Prostate gland (tissue), 2 donors: ENCODE measurements around the gene DACT2. TPM values are rescaled to one million over a fixed set of nuclear protein-coding genes. Genes with fewer than 3 reads are reported as not detected.
A peak's percentile ranks its signal among the peaks of the same experiment; 100 is the strongest.

Experiments used
- DNase-seq: peaks from one replicate; pipeline ENCODE4 v3.0.0-alpha.2; 2019; ENCODE audit warnings: low spot score
- H3K27ac ChIP-seq, 2 donors: fragments of 200-600 bp; sonication (generic); 2 replicates each; pipeline ENCODE4 v1.5.1; 2017 to 2019
- H3K27me3 ChIP-seq: fragments of 200-600 bp; sonication (generic); replicated peaks from 2 replicates; pipeline ENCODE4 v1.5.1; 2019; ENCODE audit not compliant: insufficient read depth
- H3K36me3 ChIP-seq, 2 donors: fragments of 200-600 bp; sonication (generic); 1 replicate in 1 of 2; 2 replicates in 1 of 2; pipeline versions ENCODE4 v1.5.1 to v1.8.1; 2017 to 2019
- H3K4me1 ChIP-seq: fragments of 200-600 bp; sonication (generic); replicated peaks from 2 replicates; pipeline ENCODE4 v1.5.1; 2019
- H3K4me3 ChIP-seq, 2 donors: fragments of 200-600 bp; sonication (generic); 2 replicates each; pipeline ENCODE4 v1.5.1; 2017 to 2019
- H3K9me3 ChIP-seq: fragments of 200-600 bp; sonication (generic); 2 replicates; pipeline ENCODE4 v1.5.1; 2017
- POLR2A ChIP-seq: fragments of 450-650 bp; IDR thresholded peaks from one replicate; pipeline ENCODE4 v1.6.1; 2016; ENCODE audit warnings: antibody characterized with exemption, mild to moderate bottlenecking
- POLR2AphosphoS5 ChIP-seq: sonication (generic); formaldehyde crosslinking; IDR thresholded peaks from one replicate; pipeline ENCODE4 v1.6.1; 2017; ENCODE audit warnings: antibody characterized with exemption
- WGBS: methylation state at CpG from one replicate; pipeline ENCODE4 v1.1.5; 2018; 5-methylcytosine and 5-hydroxymethylcytosine counted together
- intact Hi-C: fragments of 100-400 bp; cut with DNase I; formaldehyde crosslinking; loops from one replicate; pipeline ENCODE4 v1.14.2; 2022
- total RNA-seq, 2 donors: library from RNA; depleted of rRNA; stranded (reverse); fragments of >200 nt; gene quantifications; one replicate each; pipeline ENCODE4 v1.1.0, GENCODE V29; 2016
- TF ChIP-seq, protein P1 (sequence below), 4 experiments: fragments of 200-600 bp in 2 of 4; fragments of 450-650 bp in 2 of 4; sonication (generic) in 2 of 4; IDR thresholded peaks; 1 replicate in 3 of 4; 2 replicates in 1 of 4; pipeline ENCODE4 v1.5.1; 2016 to 2019; ENCODE audit warnings: antibody characterized with exemption in 4 of 4, mild to moderate bottlenecking in 2 of 4, moderate library complexity in 2 of 4

The DACT2 gene
- total RNA-seq, 2 donors from 2014 or later, result 22.1 to 28.1 TPM

DNA sequence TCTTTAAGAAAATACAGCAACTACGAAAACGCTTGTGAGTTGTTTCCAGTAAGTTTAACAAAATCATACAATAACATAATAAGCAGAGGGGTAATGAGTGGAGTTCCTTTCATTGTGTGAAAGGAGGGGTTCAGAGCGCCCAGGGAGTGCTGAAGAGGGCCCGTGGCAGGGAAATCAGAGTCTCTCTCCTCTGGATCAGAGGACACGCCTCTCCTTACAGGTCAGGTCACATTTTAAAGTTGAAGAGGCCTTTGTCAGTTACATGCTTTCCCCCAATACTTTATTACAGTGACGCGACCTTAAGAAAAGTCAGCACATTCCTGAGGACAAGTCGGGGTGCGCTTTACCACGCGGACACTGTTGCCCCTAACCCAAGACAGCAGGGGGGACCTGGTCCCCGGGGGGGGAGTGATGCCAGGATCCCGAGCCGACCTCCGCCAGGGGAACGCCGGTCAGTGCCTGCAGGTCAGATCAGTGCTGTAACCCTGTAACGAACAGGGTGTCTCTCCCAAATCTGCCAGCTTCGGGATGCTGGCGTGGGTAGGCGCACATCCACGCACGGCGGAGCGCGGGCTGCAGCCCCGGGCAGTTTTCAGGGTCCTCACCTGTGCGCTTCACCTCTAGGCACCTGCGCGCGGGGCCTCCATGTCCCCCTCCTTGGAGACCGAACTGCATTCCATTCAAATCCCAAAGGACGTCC lies 848 bp downstream of the DACT2 start:
- no peaks in the 10 kb centered on the region for H3K36me3 ChIP-seq
- peak overlapping the region; percentile 51 to 61 for H3K4me3 ChIP-seq
- no peaks in the 10 kb centered on the region for H3K27me3 ChIP-seq
- no peaks in the 10 kb centered on the region for H3K9me3 ChIP-seq
- 27% methylated on average over 32 of the region's 33 CpGs for WGBS
- H3K27ac ChIP-seq, result peak overlapping the region; percentile 70 to 77
- H3K4me1 ChIP-seq, result peaks cover 3% of the 10 kb centered on the region
- TF ChIP-seq POLR2A (no peak), POLR2AphosphoS5 (no peak)
- TF ChIP-seq, protein P1, sequence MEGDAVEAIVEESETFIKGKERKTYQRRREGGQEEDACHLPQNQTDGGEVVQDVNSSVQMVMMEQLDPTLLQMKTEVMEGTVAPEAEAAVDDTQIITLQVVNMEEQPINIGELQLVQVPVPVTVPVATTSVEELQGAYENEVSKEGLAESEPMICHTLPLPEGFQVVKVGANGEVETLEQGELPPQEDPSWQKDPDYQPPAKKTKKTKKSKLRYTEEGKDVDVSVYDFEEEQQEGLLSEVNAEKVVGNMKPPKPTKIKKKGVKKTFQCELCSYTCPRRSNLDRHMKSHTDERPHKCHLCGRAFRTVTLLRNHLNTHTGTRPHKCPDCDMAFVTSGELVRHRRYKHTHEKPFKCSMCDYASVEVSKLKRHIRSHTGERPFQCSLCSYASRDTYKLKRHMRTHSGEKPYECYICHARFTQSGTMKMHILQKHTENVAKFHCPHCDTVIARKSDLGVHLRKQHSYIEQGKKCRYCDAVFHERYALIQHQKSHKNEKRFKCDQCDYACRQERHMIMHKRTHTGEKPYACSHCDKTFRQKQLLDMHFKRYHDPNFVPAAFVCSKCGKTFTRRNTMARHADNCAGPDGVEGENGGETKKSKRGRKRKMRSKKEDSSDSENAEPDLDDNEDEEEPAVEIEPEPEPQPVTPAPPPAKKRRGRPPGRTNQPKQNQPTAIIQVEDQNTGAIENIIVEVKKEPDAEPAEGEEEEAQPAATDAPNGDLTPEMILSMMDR (IDR thresholded peaks at IDR 0.05), result no peak
- no peak for DNase-seq
- intact Hi-C loops, result loop anchor here (5.0 kb wide), 1 partner anchor 166 kb away; no protein-coding TSS in a partner anchor

DNA sequence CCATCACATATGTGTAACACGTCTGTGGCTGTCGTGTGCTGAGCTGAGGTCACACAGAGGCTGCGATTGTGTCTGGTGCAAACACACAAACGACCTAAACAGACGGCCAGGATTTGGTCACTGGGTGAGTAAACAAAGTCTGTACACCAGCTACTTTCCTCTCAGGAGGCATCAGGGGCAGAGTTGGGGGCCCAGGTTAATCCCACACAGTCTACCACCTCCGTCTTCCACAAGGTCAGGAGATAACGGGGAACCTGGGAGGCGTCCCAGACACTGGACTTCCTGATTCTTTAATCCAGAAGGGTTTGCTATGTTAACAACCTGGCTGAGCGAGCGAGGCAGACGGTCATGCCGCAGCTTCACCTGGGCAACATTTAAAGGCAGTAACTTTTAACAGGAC lies 1.5 kb downstream of the DACT2 start:
- Histone ChIP-seq H3K27ac (peak overlapping the region; percentile 70 to 77), H3K4me1 (peaks cover 8% of the 10 kb centered on the region), H3K4me3 (no peak overlapping the region), H3K36me3 (no peaks in the 10 kb centered on the region), H3K27me3 (no peaks in the 10 kb centered on the region), H3K9me3 (no peaks in the 10 kb centered on the region)
- intact Hi-C loops, result loop anchor here (5.0 kb wide), 1 partner anchor 166 kb away; no protein-coding TSS in a partner anchor
- DNase-seq, result peak; percentile 39
- 42% methylated on average over 11 of the region's 12 CpGs for WGBS
- TF ChIP-seq POLR2A, result no peak
- TF ChIP-seq POLR2AphosphoS5, result peak; percentile 33

DNA sequence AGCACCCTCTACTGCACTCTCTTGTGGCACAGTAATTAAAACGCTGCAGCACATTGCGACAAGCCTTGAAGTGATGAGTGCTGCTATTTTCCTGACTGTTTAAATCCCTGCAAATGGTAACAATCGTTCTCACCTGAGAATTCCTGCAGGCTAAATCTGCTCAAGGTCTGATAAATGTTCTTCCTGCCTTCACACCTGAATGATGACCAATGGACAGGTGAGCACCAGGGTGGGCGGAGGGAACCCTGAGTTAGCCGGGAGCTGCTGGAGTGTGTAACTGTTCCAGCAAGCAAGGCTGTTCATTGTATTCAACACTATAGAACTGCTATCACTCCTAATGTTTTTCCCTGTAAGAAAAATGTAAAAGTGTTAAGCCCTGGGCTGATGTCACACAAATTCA lies 4.0 kb downstream of the DACT2 start:
- whole genome bisulfite sequencing, result 55% methylated on average over 5 of the region's 5 CpGs
- H3K4me3 ChIP-seq, result no peak overlapping the region
- peaks cover 8% of the 10 kb centered on the region for H3K4me1 ChIP-seq
- TF ChIP-seq, protein P1 (IDR thresholded peaks at IDR 0.05), result no peak
- no peak for TF ChIP-seq POLR2A
- no peak for TF ChIP-seq POLR2AphosphoS5
- H3K36me3 ChIP-seq, result no peaks in the 10 kb centered on the region
- peak overlapping the region; percentile 27 to 58 for H3K27ac ChIP-seq
- intact Hi-C loops, result loop anchor here (5.0 kb wide), 1 partner anchor 163 kb away; no protein-coding TSS in a partner anchor
- no peaks in the 10 kb centered on the region for H3K9me3 ChIP-seq
- no peak for DNase-seq
- H3K27me3 ChIP-seq, result no peaks in the 10 kb centered on the region

- Histone ChIP-seq H3K36me3 (no peaks in the 10 kb centered on the region), H3K9me3 (no peaks in the 10 kb centered on the region), H3K27me3 (no peaks in the 10 kb centered on the region), H3K4me1 (peaks cover 8% of the 10 kb centered on the region), H3K27ac (peak overlapping the region; percentile 27 to 58), H3K4me3 (no peak overlapping the region)
- WGBS, result 25% methylated on average over 10 of the region's 10 CpGs
- intact Hi-C loops, result loop anchor here (5.0 kb wide), 2 partner anchors 153 to 163 kb away; no protein-coding TSS in a partner anchor
- TF ChIP-seq, protein P1 (IDR thresholded peaks at IDR 0.05), result peak; percentile 17 to 67 (median 38)
- TF ChIP-seq POLR2AphosphoS5, result peak; percentile 87
- no peak for TF ChIP-seq POLR2A
- DNase-seq, result peak; percentile 89
Measured at GRCh38 chr6:168314948-168315347, 4.6 kb downstream of the DACT2 start.

GRCh38 chr6:168314021-168314420 lies 5.6 kb downstream of the DACT2 start:
- Histone ChIP-seq H3K36me3 (no peaks in the 10 kb centered on the region), H3K27me3 (no peaks in the 10 kb centered on the region), H3K4me3 (no peak overlapping the region), H3K4me1 (peaks cover 8% of the 10 kb centered on the region), H3K9me3 (no peaks in the 10 kb centered on the region), H3K27ac (peak overlapping the region; percentile 18 to 43)
- WGBS, result 58% methylated on average over 12 of the region's 12 CpGs
- no peak for DNase-seq
- intact Hi-C loops, result loop anchor here (5.0 kb wide), 1 partner anchor 152 kb away; no protein-coding TSS in a partner anchor
- TF ChIP-seq, protein P1 (IDR thresholded peaks at IDR 0.05), result no peak
- TF ChIP-seq POLR2AphosphoS5 (no peak), POLR2A (no peak)
